ENCODE results near the gene TARS1. TPM values are rescaled to one million over a fixed set of nuclear protein-coding genes. Genes with fewer than 3 reads are reported as not detected.

TARS1 gene
- total RNA-seq, 1 experiment from 2014 or later = 584 TPM

DNA sequence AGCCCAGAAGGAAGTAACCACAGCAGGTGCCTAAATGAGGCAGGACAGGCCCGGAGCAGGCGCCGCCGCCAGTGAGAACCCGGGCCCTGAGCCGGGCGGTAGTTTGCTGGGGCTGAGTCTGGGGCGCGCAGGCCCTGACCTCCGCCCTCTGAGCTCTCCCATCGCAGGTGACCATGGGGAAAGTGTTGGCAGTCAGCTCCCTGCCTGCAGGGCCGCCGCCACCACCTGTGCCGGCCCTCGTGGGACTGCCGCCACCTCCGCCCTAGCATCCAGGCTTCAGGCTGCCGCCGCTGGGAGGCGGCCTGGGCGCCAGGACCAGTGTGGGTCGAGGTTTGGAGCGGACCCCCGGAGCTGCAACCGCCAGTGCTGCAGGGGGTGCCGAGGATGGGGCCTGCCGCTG is 61.1 kb downstream of the TARS1 start:
- no peak overlapping the region for H3K4me2 ChIP-seq
- no peak for TF ChIP-seq EZH2 (IDR thresholded peaks at IDR 0.05; ENCODE audit: low read depth)
- TF ChIP-seq, protein P1, sequence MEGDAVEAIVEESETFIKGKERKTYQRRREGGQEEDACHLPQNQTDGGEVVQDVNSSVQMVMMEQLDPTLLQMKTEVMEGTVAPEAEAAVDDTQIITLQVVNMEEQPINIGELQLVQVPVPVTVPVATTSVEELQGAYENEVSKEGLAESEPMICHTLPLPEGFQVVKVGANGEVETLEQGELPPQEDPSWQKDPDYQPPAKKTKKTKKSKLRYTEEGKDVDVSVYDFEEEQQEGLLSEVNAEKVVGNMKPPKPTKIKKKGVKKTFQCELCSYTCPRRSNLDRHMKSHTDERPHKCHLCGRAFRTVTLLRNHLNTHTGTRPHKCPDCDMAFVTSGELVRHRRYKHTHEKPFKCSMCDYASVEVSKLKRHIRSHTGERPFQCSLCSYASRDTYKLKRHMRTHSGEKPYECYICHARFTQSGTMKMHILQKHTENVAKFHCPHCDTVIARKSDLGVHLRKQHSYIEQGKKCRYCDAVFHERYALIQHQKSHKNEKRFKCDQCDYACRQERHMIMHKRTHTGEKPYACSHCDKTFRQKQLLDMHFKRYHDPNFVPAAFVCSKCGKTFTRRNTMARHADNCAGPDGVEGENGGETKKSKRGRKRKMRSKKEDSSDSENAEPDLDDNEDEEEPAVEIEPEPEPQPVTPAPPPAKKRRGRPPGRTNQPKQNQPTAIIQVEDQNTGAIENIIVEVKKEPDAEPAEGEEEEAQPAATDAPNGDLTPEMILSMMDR (conservative IDR thresholded peaks at IDR 0.05) = no peak
- no peak overlapping the region for H3K4me3 ChIP-seq
- H3K36me3 ChIP-seq (ENCODE audit: low read depth) = no peaks in the 10 kb centered on the region
- H3K9me2 ChIP-seq (ENCODE audit: insufficient read depth) = no peaks in the 10 kb centered on the region
- intact Hi-C loops (cut with micrococcal nuclease; ENCODE audit: unreplicated experiment) = no loop called here
- no peak overlapping the region for H2AFZ ChIP-seq
- no peaks in the 10 kb centered on the region for H3K27me3 ChIP-seq (ENCODE audit: insufficient read depth, low read depth)
- POLR2A ChIA-PET (ENCODE audit: unreplicated experiment) = no interaction called here
- no TSS peak for BruUV-seq (replicated peaks)
- no peak for DNase-seq
- H4K20me1 ChIP-seq (ENCODE audit: insufficient read depth) = no peaks in the 10 kb centered on the region
- H3F3A ChIP-seq (ENCODE audit: insufficient read depth, low read depth) = no peaks in the 10 kb centered on the region
- no peaks in the 10 kb centered on the region for H3K9me3 ChIP-seq (ENCODE audit: insufficient read depth, low read depth)
- CTCF ChIA-PET = no interaction called here
- no peaks in the 10 kb centered on the region for H3K79me2 ChIP-seq (ENCODE audit: low read depth)
- H3K27ac ChIP-seq = no peak overlapping the region
- H3K4me1 ChIP-seq (replicated peaks; ENCODE audit: insufficient read depth) = no peaks in the 10 kb centered on the region

DNA sequence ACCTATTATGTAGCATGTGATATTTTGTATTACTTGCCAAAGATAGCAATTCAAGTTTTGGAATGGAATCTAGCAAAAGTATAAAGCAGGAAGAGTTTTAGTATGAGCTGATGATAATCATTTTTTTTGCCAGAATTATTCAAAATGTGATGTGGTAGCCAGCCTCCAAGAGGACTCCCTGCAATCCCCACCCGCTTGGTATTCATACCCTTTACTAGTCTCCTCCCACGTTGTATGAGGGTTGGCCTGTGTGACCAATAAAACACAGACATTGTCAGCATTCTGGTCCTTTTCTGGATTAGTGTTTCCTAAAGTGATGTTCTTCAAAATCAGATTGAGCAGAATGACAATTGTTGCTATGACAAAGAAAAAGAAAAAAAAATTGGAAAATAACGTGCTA is 63.8 kb downstream of the TARS1 start:
- no peak for DNase-seq
- no peak overlapping the region for H3K27ac ChIP-seq
- ChIA-PET CTCF (interaction anchor here (0.6 kb wide), 1 partner anchor 53 kb away, joined by 4 read pairs; no protein-coding TSS in a partner anchor), POLR2A (ENCODE audit: unreplicated experiment) (no interaction called here)
- intact Hi-C loops (cut with micrococcal nuclease; ENCODE audit: unreplicated experiment) = no loop called here
- no peaks in the 10 kb centered on the region for H3K36me3 ChIP-seq (ENCODE audit: low read depth)
- BruUV-seq (replicated peaks) = no TSS peak
- H3K4me1 ChIP-seq (replicated peaks; ENCODE audit: insufficient read depth) = no peaks in the 10 kb centered on the region
- TF ChIP-seq EZH2 (IDR thresholded peaks at IDR 0.05; ENCODE audit: low read depth) = no peak
- TF ChIP-seq, protein P1 (conservative IDR thresholded peaks at IDR 0.05) = no peak
- no peaks in the 10 kb centered on the region for H4K20me1 ChIP-seq (ENCODE audit: insufficient read depth)
- H3K9me3 ChIP-seq (ENCODE audit: insufficient read depth, low read depth) = no peaks in the 10 kb centered on the region
- no peaks in the 10 kb centered on the region for H3K9me2 ChIP-seq (ENCODE audit: insufficient read depth)
- H3F3A ChIP-seq (ENCODE audit: insufficient read depth, low read depth) = no peaks in the 10 kb centered on the region
- H3K27me3 ChIP-seq (ENCODE audit: insufficient read depth, low read depth) = no peaks in the 10 kb centered on the region
- no peaks in the 10 kb centered on the region for H3K79me2 ChIP-seq (ENCODE audit: low read depth)
- H2AFZ ChIP-seq = no peak overlapping the region
- no peak overlapping the region for H3K4me3 ChIP-seq
- no peak overlapping the region for H3K4me2 ChIP-seq

DNA sequence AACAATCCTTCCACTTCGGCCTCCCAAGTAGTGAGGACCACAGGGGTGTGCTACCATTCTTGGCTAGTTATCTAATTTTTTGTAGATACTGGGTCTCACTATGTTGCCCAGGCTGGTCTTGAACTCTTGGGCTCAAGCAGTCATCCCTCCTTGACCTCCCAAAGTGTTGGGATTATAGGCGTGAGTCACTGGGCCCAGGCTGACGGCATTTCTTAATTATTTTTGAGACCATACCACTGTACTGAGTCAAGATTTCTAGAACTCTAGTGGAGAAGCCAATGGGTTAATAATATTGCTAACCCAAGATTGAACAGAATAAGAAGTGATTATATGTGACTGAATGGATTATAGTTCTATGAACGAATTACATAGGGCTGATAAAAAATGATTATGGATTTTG is 66.7 kb downstream of the TARS1 start:
- H3K79me2 ChIP-seq (ENCODE audit: low read depth) = no peaks in the 10 kb centered on the region
- intact Hi-C loops (cut with micrococcal nuclease; ENCODE audit: unreplicated experiment) = no loop called here
- no peak overlapping the region for H3K4me2 ChIP-seq
- no peaks in the 10 kb centered on the region for H3K4me1 ChIP-seq (replicated peaks; ENCODE audit: insufficient read depth)
- no peak overlapping the region for H3K4me3 ChIP-seq
- no peak overlapping the region for H2AFZ ChIP-seq
- H3K9me2 ChIP-seq (ENCODE audit: insufficient read depth) = no peaks in the 10 kb centered on the region
- no peak for DNase-seq
- ChIA-PET POLR2A (ENCODE audit: unreplicated experiment) (no interaction called here), CTCF (no interaction called here)
- BruUV-seq (replicated peaks) = no TSS peak
- no peaks in the 10 kb centered on the region for H3K36me3 ChIP-seq (ENCODE audit: low read depth)
- TF ChIP-seq, protein P1 (conservative IDR thresholded peaks at IDR 0.05) = no peak
- no peak for TF ChIP-seq EZH2 (IDR thresholded peaks at IDR 0.05; ENCODE audit: low read depth)
- H3K27me3 ChIP-seq (ENCODE audit: insufficient read depth, low read depth) = no peaks in the 10 kb centered on the region
- H3K27ac ChIP-seq = no peak overlapping the region
- H4K20me1 ChIP-seq (ENCODE audit: insufficient read depth) = no peaks in the 10 kb centered on the region
- H3F3A ChIP-seq (ENCODE audit: insufficient read depth, low read depth) = no peaks in the 10 kb centered on the region
- no peaks in the 10 kb centered on the region for H3K9me3 ChIP-seq (ENCODE audit: insufficient read depth, low read depth)

Measured in PC-9 (cell line).